H1 (cell line): ENCODE results near the gene INPP4B. TPM values are rescaled to one million over a fixed set of nuclear protein-coding genes. Genes with fewer than 3 reads are reported as not detected.

ENCODE experiments used
- CTCF ChIA-PET: fragments of 300-600 bp; sonication (Branson Sonifier 250); formaldehyde crosslinking; loops from one replicate; lab custom pipeline; 2021; ENCODE audit not compliant: partially characterized antibody; lab: Charles Lee
- POLR2A ChIA-PET: fragments of 300-600 bp; sonication (Branson Sonifier 250); formaldehyde crosslinking; loops from one replicate; lab custom pipeline; 2021; ENCODE audit warnings: inconsistent platforms; ENCODE audit not compliant: partially characterized antibody; lab: Charles Lee
- DNase-seq, 2 experiments: peaks; one replicate each; pipeline versions ENCODE4 v3.0.0 to v3.0.0-alpha.2; 2010 to 2022; ENCODE audit warnings: low spot score in 2 of 2, low read depth in 1 of 2, mixed read lengths in 1 of 2
- FAIRE-seq: peaks from 2 replicates; lab custom pipeline; 2011; peaks lifted over from hg19 to GRCh38; lab: Jason Lieb, UNC
- H2AFZ ChIP-seq: 2 replicates; pipeline ENCODE4 v1.8.1; 2012; ENCODE audit warnings: low read length, inconsistent platforms
- H2AK5ac ChIP-seq: 2 replicates; pipeline ENCODE4 v1.6.1; 2013; ENCODE audit warnings: low read depth, low read length
- H2BK120ac ChIP-seq: replicated peaks from 2 replicates; pipeline ENCODE3; 2013; ENCODE audit warnings: low read depth, low read length, inconsistent platforms
- H2BK12ac ChIP-seq: 2 replicates; pipeline ENCODE4 v1.6.1; 2013; ENCODE audit warnings: low read depth, low read length
- H2BK15ac ChIP-seq: 2 replicates; pipeline ENCODE4 v1.6.1; 2013; ENCODE audit warnings: low read length
- H2BK20ac ChIP-seq: 2 replicates; pipeline ENCODE4 v1.6.1; 2013; ENCODE audit warnings: low read length
- H2BK5ac ChIP-seq: 2 replicates; pipeline ENCODE4 v1.6.1; 2013; ENCODE audit warnings: low read depth, low read length
- H3K14ac ChIP-seq: 2 replicates; pipeline ENCODE4 v1.6.1; 2013; ENCODE audit warnings: inconsistent platforms; ENCODE audit not compliant: insufficient read length
- H3K18ac ChIP-seq: 2 replicates; pipeline ENCODE4 v1.6.1; 2013; ENCODE audit warnings: low read length; ENCODE audit errors: extremely low read depth
- H3K23ac ChIP-seq: 2 replicates; pipeline ENCODE4 v1.6.1; 2013; ENCODE audit warnings: inconsistent platforms; ENCODE audit not compliant: insufficient read length
- H3K23me2 ChIP-seq: 2 replicates; pipeline ENCODE4 v1.6.1; 2013; ENCODE audit warnings: low read depth, low read length
- H3K27ac ChIP-seq: 2 replicates; pipeline ENCODE4 v1.6.1; 2011; ENCODE audit warnings: low read depth, low read length, inconsistent platforms
- H3K27me3 ChIP-seq, 4 experiments: replicated peaks in 1 of 4; 1 replicate in 1 of 4; 2 replicates in 3 of 4; pipeline versions ENCODE4 v1.6.1 to v1.8.1; 2011 to 2013; ENCODE audit warnings: low read length in 3 of 4, mild to moderate bottlenecking in 3 of 4, inconsistent platforms in 2 of 4, mixed read lengths in 2 of 4, moderate library complexity in 1 of 4; ENCODE audit not compliant: control insufficient read depth in 3 of 4, insufficient read depth in 3 of 4; ENCODE audit errors: extremely low read depth in 1 of 4
- H3K36me3 ChIP-seq, 4 experiments: 2 replicates each; pipeline versions ENCODE4 v1.6.1 to v1.8.1; 2011 to 2013; ENCODE audit warnings: mild to moderate bottlenecking in 4 of 4, low read length in 3 of 4, moderate library complexity in 2 of 4, control low read depth in 1 of 4, inconsistent platforms in 1 of 4; ENCODE audit not compliant: insufficient read depth in 4 of 4, control insufficient read depth in 2 of 4
- H3K4ac ChIP-seq: replicated peaks from 2 replicates; pipeline ENCODE3; 2013; ENCODE audit warnings: low read length, low read depth, mixed read lengths, inconsistent platforms; ENCODE audit not compliant: insufficient read length
- H3K4me1 ChIP-seq, 4 experiments: replicated peaks in 1 of 4; 1 replicate in 1 of 4; 2 replicates in 3 of 4; pipeline versions ENCODE4 v1.6.1 to v1.8.1; 2011 to 2013; ENCODE audit warnings: low read length in 3 of 4, inconsistent platforms in 2 of 4, mixed read lengths in 1 of 4; ENCODE audit not compliant: insufficient read depth in 4 of 4, control insufficient read depth in 3 of 4
- H3K4me2 ChIP-seq, 2 experiments: 2 replicates each; pipeline versions ENCODE4 v1.6.1 to v1.8.1; 2011 to 2013; ENCODE audit warnings: low read depth in 2 of 2, low read length in 2 of 2, control low read depth in 1 of 2, inconsistent platforms in 1 of 2, mild to moderate bottlenecking in 1 of 2; ENCODE audit not compliant: insufficient read depth in 1 of 2
- H3K4me3 ChIP-seq, 4 experiments: fragments of 200-600, 300-600 bp in 1 of 4; sonication (generic), shearing (Covaris generic), sonication (Bioruptor Twin) in 1 of 4; 2 replicates each; pipeline versions ENCODE4 v1.5.1 to v1.8.1; 2011 to 2016; ENCODE audit warnings: low read length in 4 of 4, low read depth in 3 of 4, control low read depth in 2 of 4, inconsistent platforms in 2 of 4, mild to moderate bottlenecking in 2 of 4, mixed read lengths in 1 of 4, moderate library complexity in 1 of 4; ENCODE audit not compliant: insufficient read depth in 2 of 4; ENCODE audit errors: extremely low read depth in 1 of 4
- H3K56ac ChIP-seq: replicated peaks from 2 replicates; pipeline ENCODE3; 2013; ENCODE audit warnings: low read depth, mild to moderate bottlenecking, mixed read lengths, low read length, inconsistent platforms; ENCODE audit not compliant: insufficient read length
- H3K79me1 ChIP-seq: 2 replicates; pipeline ENCODE4 v1.6.1; 2013; ENCODE audit warnings: low read depth, low read length, control low read depth
- H3K79me2 ChIP-seq, 2 experiments: 2 replicates each; pipeline versions ENCODE4 v1.6.1 to v1.8.1; 2012 to 2013; ENCODE audit warnings: low read length in 2 of 2, mild to moderate bottlenecking in 2 of 2, inconsistent platforms in 1 of 2; ENCODE audit not compliant: insufficient read depth in 2 of 2, control insufficient read depth in 1 of 2
- H3K9ac ChIP-seq, 4 experiments: replicated peaks in 1 of 4; 1 replicate in 1 of 4; 2 replicates in 3 of 4; pipeline versions ENCODE4 v1.6.1 to v1.8.1; 2011 to 2013; ENCODE audit warnings: low read depth in 3 of 4, low read length in 3 of 4, control low read depth in 2 of 4, mild to moderate bottlenecking in 2 of 4, moderate library complexity in 2 of 4, inconsistent platforms in 1 of 4; ENCODE audit errors: extremely low read depth in 1 of 4
- H3K9me3 ChIP-seq, 2 experiments: 2 replicates each; pipeline versions ENCODE4 v1.6.1 to v1.8.1; 2012 to 2013; ENCODE audit warnings: mild to moderate bottlenecking in 2 of 2, moderate library complexity in 2 of 2, control low read depth in 1 of 2, inconsistent platforms in 1 of 2, low read depth in 1 of 2, low read length in 1 of 2, mixed read lengths in 1 of 2; ENCODE audit not compliant: insufficient read depth in 2 of 2
- H4K20me1 ChIP-seq, 2 experiments: replicated peaks in 1 of 2; 2 replicates each; pipeline versions ENCODE3 to v1.8.1; 2011 to 2013; ENCODE audit warnings: inconsistent platforms in 2 of 2, low read length in 2 of 2, mild to moderate bottlenecking in 1 of 2; ENCODE audit not compliant: insufficient read depth in 2 of 2, control insufficient read depth in 1 of 2
- H4K5ac ChIP-seq: 2 replicates; pipeline ENCODE4 v1.6.1; 2013; ENCODE audit warnings: low read length, low read depth, mixed read lengths, inconsistent platforms; ENCODE audit not compliant: insufficient read length
- H4K8ac ChIP-seq: 2 replicates; pipeline ENCODE4 v1.8.0; 2013; ENCODE audit warnings: mild to moderate bottlenecking, moderate library complexity, low read length, inconsistent platforms; ENCODE audit not compliant: insufficient read depth; ENCODE audit errors: extremely low read depth
- H4K91ac ChIP-seq: replicated peaks from 2 replicates; pipeline ENCODE3; 2013; ENCODE audit warnings: low read length, mixed read lengths, inconsistent platforms; ENCODE audit not compliant: insufficient read length
- ASH2L ChIP-seq: fragments of 200-600, 300-600 bp; sonication (generic); IDR thresholded peaks from one replicate; pipeline ENCODE4 v1.7.1; 2017; ENCODE audit warnings: low read length
- EP300 ChIP-seq, 2 experiments: IDR thresholded peaks; 1 replicate in 1 of 2; 2 replicates in 1 of 2; pipeline ENCODE4 v1.6.1; 2011 to 2012; ENCODE audit warnings: low read depth in 2 of 2, low read length in 2 of 2, mild to moderate bottlenecking in 2 of 2, borderline replicate concordance in 1 of 2, inconsistent platforms in 1 of 2, moderate library complexity in 1 of 2
- FOSL1 ChIP-seq: IDR thresholded peaks from 2 replicates; pipeline ENCODE4 v1.6.1; 2011; ENCODE audit warnings: mild to moderate bottlenecking, low read depth, low read length, moderate library complexity; ENCODE audit not compliant: insufficient read depth
- HDAC6 ChIP-seq: IDR thresholded peaks from one replicate; pipeline ENCODE4 v1.7.1; 2012; ENCODE audit warnings: low read depth, mild to moderate bottlenecking, inconsistent platforms, low read length, moderate library complexity
- KDM4A ChIP-seq: IDR thresholded peaks from one replicate; pipeline ENCODE4 v1.7.1; 2012; ENCODE audit warnings: low read depth, mild to moderate bottlenecking, moderate library complexity, low read length, inconsistent platforms; ENCODE audit not compliant: severe bottlenecking
- KDM5A ChIP-seq: fragments of 200-600 bp; IDR thresholded peaks from 2 replicates; pipeline ENCODE4 v1.7.1; 2012; ENCODE audit warnings: mild to moderate bottlenecking, low read length, inconsistent platforms, mixed read lengths
- RNF2 ChIP-seq: fragments of 200-900, 300-1000 bp; sonication (generic); IDR thresholded peaks from 2 replicates; pipeline ENCODE4 v1.7.1; 2016; ENCODE audit warnings: borderline replicate concordance, low read depth, mild to moderate bottlenecking, antibody characterized with exemption, low read length; ENCODE audit not compliant: poor library complexity, severe bottlenecking; ENCODE audit errors: missing control alignments
- SAP30 ChIP-seq: fragments of 300-600 bp; sonication (generic); IDR thresholded peaks from 2 replicates; pipeline ENCODE4 v1.7.1; 2012; ENCODE audit warnings: low read length, moderate library complexity, mild to moderate bottlenecking, inconsistent platforms; ENCODE audit not compliant: insufficient read depth, insufficient replicate concordance
- SIX5 ChIP-seq: IDR thresholded peaks from 2 replicates; pipeline ENCODE4 v1.6.1; 2011; ENCODE audit warnings: mild to moderate bottlenecking, low read depth, low read length
- SRF ChIP-seq: IDR thresholded peaks from 2 replicates; pipeline ENCODE4 v1.6.1; 2011; ENCODE audit warnings: mild to moderate bottlenecking, low read depth, low read length, moderate library complexity
- ZNF274 ChIP-seq: IDR thresholded peaks from 2 replicates; pipeline ENCODE4 v1.7.0; 2012; ENCODE audit warnings: low read length, borderline replicate concordance; ENCODE audit errors: extremely low read depth
- WGBS, 2 experiments: shearing (Covaris generic) in 1 of 2; methylation state at CpG; one replicate each; pipeline versions ENCODE4 v1.1.6 to v1.1.7; 2013 to 2015; ENCODE audit warnings: low lambda C conversion rate in 2 of 2, mixed read lengths in 2 of 2, inconsistent platforms in 1 of 2, low coverage in 1 of 2, missing lambda C conversion rate in 1 of 2; ENCODE audit not compliant: insufficient replicate concordance in 2 of 2, insufficient coverage in 1 of 2, insufficient read length in 1 of 2; ENCODE audit errors: extremely low coverage in 1 of 2, missing lambda C conversion rate in 1 of 2; 5-methylcytosine and 5-hydroxymethylcytosine counted together
- polyA plus RNA-seq, 7 experiments: library from polyadenylated mRNA; depleted of rRNA in 3 of 7; stranded (reverse) in 5 of 7; unstranded in 2 of 7; fragments of >200 nt in 5 of 7; fragments of 200-250 nt in 2 of 7; gene quantifications; 1 replicate in 5 of 7; 2 replicates in 1 of 7; 4 replicates in 1 of 7; pipeline versions ENCODE4 v1.2.1 to v1.2.3, GENCODE V29; 2011 to 2013; ENCODE audit warnings: missing spikeins in 2 of 7, mixed read lengths in 2 of 7
- total RNA-seq: library from RNA; stranded (reverse); fragmentation: NEBNext Ultra II Directional; extraction: Animal tissue kit (Norgen Biotek cat#: 25700); gene quantifications from 2 replicates; pipeline ENCODE4 v1.2.1, GENCODE V29; 2021
- TF ChIP-seq, protein P1 (sequence below): IDR thresholded peaks from 2 replicates; pipeline ENCODE4 v1.6.1; 2012; ENCODE audit warnings: inconsistent platforms
- TF ChIP-seq, protein P2 (sequence below): IDR thresholded peaks from 2 replicates; pipeline ENCODE4 v1.6.1; 2012; ENCODE audit warnings: inconsistent platforms

Gene INPP4B
- total and polyA plus RNA-seq, 2 of the 8 experiments (the other 6 are each of a cell fraction or from before 2014, with no cell fraction given) = 0.11 to 0.54 TPM

DNA sequence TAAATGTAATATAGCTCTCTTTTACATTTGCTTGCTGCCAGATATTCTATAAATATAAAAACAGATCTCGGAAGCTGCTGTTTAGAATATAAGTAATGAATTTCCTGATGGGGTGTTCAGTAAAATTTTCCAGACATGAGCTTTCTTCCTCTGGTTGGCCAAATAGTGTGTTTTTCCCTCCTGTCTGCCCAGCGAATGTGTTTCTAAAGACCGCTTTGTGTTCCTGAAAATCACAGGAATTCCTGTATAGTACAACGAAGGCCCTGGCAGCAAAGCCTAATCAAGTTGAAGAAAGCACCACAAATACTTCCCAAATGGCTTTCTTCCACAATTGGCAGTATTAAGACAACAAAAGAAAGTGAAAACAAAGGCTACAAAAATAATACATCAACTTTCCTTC is 494.1 kb downstream of the INPP4B start:
- whole genome bisulfite sequencing, 2 experiments = 86% methylated on average over 4 of the region's 4 CpGs; no CpG with 5 or more reads in 1 of the 2 experiments
- no peak overlapping the region for H4K5ac ChIP-seq
- no peaks in the 10 kb centered on the region for H3K79me2 ChIP-seq
- DNase-seq (no peak), FAIRE-seq (no peak)
- no peak overlapping the region for H4K8ac ChIP-seq
- H3K27ac ChIP-seq = no peak overlapping the region
- H3K79me1 ChIP-seq = no peaks in the 10 kb centered on the region
- H3K27me3 ChIP-seq = no peaks in the 10 kb centered on the region
- no peak overlapping the region for H3K9ac ChIP-seq
- H3K4me3 ChIP-seq = no peak overlapping the region
- H3K4me2 ChIP-seq = no peak overlapping the region
- H2BK5ac ChIP-seq = no peak overlapping the region
- no peaks in the 10 kb centered on the region for H3K9me3 ChIP-seq
- no peaks in the 10 kb centered on the region for H3K36me3 ChIP-seq
- no peak overlapping the region for H3K14ac ChIP-seq
- ChIA-PET CTCF (interaction anchor here (0.7 to 2.9 kb wide), 19 partner anchors 11 to 672 kb away, joined by 3 to 23 read pairs (median 3); partner anchors contain the start of gene INPP4B), POLR2A (no interaction called here)
- H2BK120ac ChIP-seq = no peak overlapping the region
- H3K23ac ChIP-seq = no peak overlapping the region
- no peaks in the 10 kb centered on the region for H3K4me1 ChIP-seq
- no peak overlapping the region for H2AK5ac ChIP-seq
- H2BK15ac ChIP-seq = no peak overlapping the region
- H2BK12ac ChIP-seq = no peak overlapping the region
- no peak overlapping the region for H2AFZ ChIP-seq
- H3K56ac ChIP-seq = no peak overlapping the region
- no peaks in the 10 kb centered on the region for H3K23me2 ChIP-seq
- H3K18ac ChIP-seq = no peak overlapping the region
- H4K20me1 ChIP-seq = no peaks in the 10 kb centered on the region
- no peak overlapping the region for H2BK20ac ChIP-seq
- no peak overlapping the region for H4K91ac ChIP-seq
- H3K4ac ChIP-seq = no peak overlapping the region
- TF ChIP-seq SIX5 (no peak), ZNF274 (no peak), KDM4A (no peak), SRF (no peak), FOSL1 (no peak), EP300 (IDR thresholded peaks at IDR 0.05; ENCODE audit: borderline replicate concordance in 1 of 2, low read depth in 2 of 2, low read length in 2 of 2) (no peak), KDM5A (no peak), ASH2L (no peak), SAP30 (no peak), HDAC6 (no peak), RNF2 (no peak)
- TF ChIP-seq, protein P1, sequence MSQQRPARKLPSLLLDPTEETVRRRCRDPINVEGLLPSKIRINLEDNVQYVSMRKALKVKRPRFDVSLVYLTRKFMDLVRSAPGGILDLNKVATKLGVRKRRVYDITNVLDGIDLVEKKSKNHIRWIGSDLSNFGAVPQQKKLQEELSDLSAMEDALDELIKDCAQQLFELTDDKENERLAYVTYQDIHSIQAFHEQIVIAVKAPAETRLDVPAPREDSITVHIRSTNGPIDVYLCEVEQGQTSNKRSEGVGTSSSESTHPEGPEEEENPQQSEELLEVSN = no peak
- TF ChIP-seq, protein P2, sequence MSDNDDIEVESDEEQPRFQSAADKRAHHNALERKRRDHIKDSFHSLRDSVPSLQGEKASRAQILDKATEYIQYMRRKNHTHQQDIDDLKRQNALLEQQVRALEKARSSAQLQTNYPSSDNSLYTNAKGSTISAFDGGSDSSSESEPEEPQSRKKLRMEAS = no peak
